ENCODE results near the gene MLEC.

MLEC gene

GRCh38 chr12:120670667-120671066 lies 16.3 kb upstream of the MLEC start:
- no peaks in the 10 kb centered on the region for H3K9me3 ChIP-seq (ENCODE audit: control insufficient read depth, low read length)
- TF ChIP-seq, protein P1, sequence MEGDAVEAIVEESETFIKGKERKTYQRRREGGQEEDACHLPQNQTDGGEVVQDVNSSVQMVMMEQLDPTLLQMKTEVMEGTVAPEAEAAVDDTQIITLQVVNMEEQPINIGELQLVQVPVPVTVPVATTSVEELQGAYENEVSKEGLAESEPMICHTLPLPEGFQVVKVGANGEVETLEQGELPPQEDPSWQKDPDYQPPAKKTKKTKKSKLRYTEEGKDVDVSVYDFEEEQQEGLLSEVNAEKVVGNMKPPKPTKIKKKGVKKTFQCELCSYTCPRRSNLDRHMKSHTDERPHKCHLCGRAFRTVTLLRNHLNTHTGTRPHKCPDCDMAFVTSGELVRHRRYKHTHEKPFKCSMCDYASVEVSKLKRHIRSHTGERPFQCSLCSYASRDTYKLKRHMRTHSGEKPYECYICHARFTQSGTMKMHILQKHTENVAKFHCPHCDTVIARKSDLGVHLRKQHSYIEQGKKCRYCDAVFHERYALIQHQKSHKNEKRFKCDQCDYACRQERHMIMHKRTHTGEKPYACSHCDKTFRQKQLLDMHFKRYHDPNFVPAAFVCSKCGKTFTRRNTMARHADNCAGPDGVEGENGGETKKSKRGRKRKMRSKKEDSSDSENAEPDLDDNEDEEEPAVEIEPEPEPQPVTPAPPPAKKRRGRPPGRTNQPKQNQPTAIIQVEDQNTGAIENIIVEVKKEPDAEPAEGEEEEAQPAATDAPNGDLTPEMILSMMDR (IDR thresholded peaks at IDR 0.05) = no peak
- no peak overlapping the region for H3K4me3 ChIP-seq (ENCODE audit: low read depth, low read length)
- H3K79me2 ChIP-seq = no peaks in the 10 kb centered on the region
- peaks cover 12% of the 10 kb centered on the region for H3K4me1 ChIP-seq
- H3K9ac ChIP-seq = no peak overlapping the region
- H3K27ac ChIP-seq = no peak overlapping the region
- H3K27me3 ChIP-seq (ENCODE audit: control insufficient read depth, insufficient read depth, low read length) = no peaks in the 10 kb centered on the region
- no peak overlapping the region for H2AFZ ChIP-seq
- no peaks in the 10 kb centered on the region for H3K36me3 ChIP-seq (ENCODE audit: control insufficient read depth, insufficient read depth, low read length)
- H3K4me2 ChIP-seq (ENCODE audit: low read length) = no peak overlapping the region

- TF ChIP-seq, protein P1 (IDR thresholded peaks at IDR 0.05) = no peak
- Histone ChIP-seq H3K27ac (no peak overlapping the region), H2AFZ (no peak overlapping the region), H3K9me3 (ENCODE audit: control insufficient read depth, low read length) (no peaks in the 10 kb centered on the region), H3K4me2 (ENCODE audit: low read length) (no peak overlapping the region), H3K36me3 (ENCODE audit: control insufficient read depth, insufficient read depth, low read length) (no peaks in the 10 kb centered on the region), H3K79me2 (no peaks in the 10 kb centered on the region), H3K4me1 (peaks cover 8% of the 10 kb centered on the region), H3K4me3 (ENCODE audit: low read depth, low read length) (no peak overlapping the region), H3K9ac (no peak overlapping the region), H3K27me3 (ENCODE audit: control insufficient read depth, insufficient read depth, low read length) (no peaks in the 10 kb centered on the region)
Measured at GRCh38 chr12:120674097-120674636, 12.8 kb upstream of the MLEC start.

GRCh38 chr12:120677765-120678473 lies 9.0 kb upstream of the MLEC start:
- no peaks in the 10 kb centered on the region for H3K27me3 ChIP-seq (ENCODE audit: control insufficient read depth, insufficient read depth, low read length)
- no peaks in the 10 kb centered on the region for H3K36me3 ChIP-seq (ENCODE audit: control insufficient read depth, insufficient read depth, low read length)
- H3K4me3 ChIP-seq (ENCODE audit: low read depth, low read length) = no peak overlapping the region
- TF ChIP-seq, protein P1 (IDR thresholded peaks at IDR 0.05) = no peak
- H3K9me3 ChIP-seq (ENCODE audit: control insufficient read depth, low read length) = no peaks in the 10 kb centered on the region
- H3K4me1 ChIP-seq = no peaks in the 10 kb centered on the region
- H3K79me2 ChIP-seq = no peaks in the 10 kb centered on the region
- peak overlapping the region; percentile 52 for H3K27ac ChIP-seq
- H3K9ac ChIP-seq = no peak overlapping the region
- H3K4me2 ChIP-seq (ENCODE audit: low read length) = peak overlapping the region; percentile 26
- H2AFZ ChIP-seq = no peak overlapping the region

DNA sequence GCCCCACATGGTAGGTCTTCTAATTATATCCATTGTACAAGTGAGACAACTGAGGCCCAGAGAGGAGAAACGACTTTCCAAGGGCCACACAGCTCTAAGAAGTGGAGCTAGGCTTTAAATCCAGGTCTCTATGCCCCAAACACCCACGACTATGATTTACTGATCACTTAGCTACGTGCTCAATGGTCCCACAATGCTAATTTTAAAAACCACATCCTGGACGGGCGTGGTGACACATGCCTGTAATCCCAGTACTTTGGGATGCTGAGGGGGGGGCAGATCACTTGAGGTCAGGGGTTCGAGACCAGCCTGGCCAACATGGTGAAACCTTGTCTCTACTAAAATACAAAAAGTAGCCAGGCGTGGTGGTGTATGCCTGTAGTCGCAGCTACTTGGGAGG lies 8.4 kb upstream of the MLEC start:
- no peaks in the 10 kb centered on the region for H3K9me3 ChIP-seq (ENCODE audit: control insufficient read depth, low read length)

More for the DNA sequence above, 8.4 kb upstream of the MLEC start:
- H3K79me2 ChIP-seq = no peaks in the 10 kb centered on the region
- H2AFZ ChIP-seq = no peak overlapping the region
- H3K4me1 ChIP-seq = no peaks in the 10 kb centered on the region
- TF ChIP-seq, protein P1 (IDR thresholded peaks at IDR 0.05) = no peak
- H3K36me3 ChIP-seq (ENCODE audit: control insufficient read depth, insufficient read depth, low read length) = no peaks in the 10 kb centered on the region
- H3K27me3 ChIP-seq (ENCODE audit: control insufficient read depth, insufficient read depth, low read length) = no peaks in the 10 kb centered on the region
- no peak overlapping the region for H3K4me2 ChIP-seq (ENCODE audit: low read length)
- H3K4me3 ChIP-seq (ENCODE audit: low read depth, low read length) = no peak overlapping the region
- H3K9ac ChIP-seq = no peak overlapping the region
- H3K27ac ChIP-seq = no peak overlapping the region

Measured in parathyroid adenoma (tissue), 2 donors.